Measurements from ENCODE around the gene TNFRSF4. TPM values are rescaled to one million over a fixed set of nuclear protein-coding genes. Genes with fewer than 3 reads are reported as not detected.

Gene TNFRSF4
- total and polyA plus RNA-seq, 2 of the 13 experiments (the other 11 are each of a cell fraction or from before 2014, with no cell fraction given): not detected

- no peak for TF ChIP-seq MLXIP (CRISPR knock-in tag; IDR thresholded peaks at IDR 0.05; ENCODE audit: borderline replicate concordance)
- peak; percentile 36; the same call in 1 of the 2 replicates for TF ChIP-seq PHF21A (CRISPR knock-in tag; IDR thresholded peaks at IDR 0.05)
- TF ChIP-seq ZNF275 (CRISPR knock-in tag; IDR thresholded peaks at IDR 0.05; ENCODE audit: borderline replicate concordance): peak; percentile 27; the same call in 1 of the 2 replicates
- TF ChIP-seq ASH2L (IDR thresholded peaks at IDR 0.05; ENCODE audit: insufficient read length, low read depth, low read length): peak; percentile 66
- TF ChIP-seq NFIB (CRISPR knock-in tag; IDR thresholded peaks at IDR 0.05; ENCODE audit: borderline replicate concordance): no peak
- TF ChIP-seq GABPA (IDR thresholded peaks at IDR 0.05; ENCODE audit: low read depth, low read length): no peak
- peak; percentile 70; the same call in 1 of the 2 replicates for TF ChIP-seq GABPA (CRISPR knock-in tag; IDR thresholded peaks at IDR 0.05; ENCODE audit: low read depth)
- no peak for TF ChIP-seq TRAFD1 (CRISPR knock-in tag; IDR thresholded peaks at IDR 0.05; ENCODE audit: borderline replicate concordance)
- no peak for TF ChIP-seq ETS1 (CRISPR knock-in tag; IDR thresholded peaks at IDR 0.05)
- TF ChIP-seq ZNF747 (CRISPR knock-in tag; IDR thresholded peaks at IDR 0.05; ENCODE audit: borderline replicate concordance): peak; percentile 57
- TF ChIP-seq ZNF225 (CRISPR knock-in tag; IDR thresholded peaks at IDR 0.05): peak; percentile 75; the same call in 1 of the 2 replicates
- no peak for TF ChIP-seq ZNF33A (CRISPR knock-in tag; IDR thresholded peaks at IDR 0.05; ENCODE audit: borderline replicate concordance)
- no peak for TF ChIP-seq ZFYVE20 (CRISPR knock-in tag; IDR thresholded peaks at IDR 0.05; ENCODE audit: borderline replicate concordance, low read depth)
- TF ChIP-seq ZBTB43 (CRISPR knock-in tag; conservative IDR thresholded peaks at IDR 0.05): 0 out of 2 replicates have a peak, but pooled peaks have one; percentile 62
- no peak for TF ChIP-seq WIZ (CRISPR knock-in tag; IDR thresholded peaks at IDR 0.05)
- peak; percentile 86 for TF ChIP-seq HES4 (CRISPR knock-in tag; IDR thresholded peaks at IDR 0.05; ENCODE audit: borderline replicate concordance)
- TF ChIP-seq HOXA3 (CRISPR knock-in tag; IDR thresholded peaks at IDR 0.05): peak; percentile 100
- TF ChIP-seq MXD4 (CRISPR knock-in tag; IDR thresholded peaks at IDR 0.05): peak; percentile 82
- no peak for TF ChIP-seq ZNF549 (CRISPR knock-in tag; IDR thresholded peaks at IDR 0.05)
- TF ChIP-seq SALL2 (CRISPR knock-in tag; IDR thresholded peaks at IDR 0.05): peak; percentile 58; the same call in 1 of the 2 replicates
- TF ChIP-seq KLF9 (CRISPR knock-in tag; IDR thresholded peaks at IDR 0.05; ENCODE audit: low read depth): no peak
Observed at GRCh38 chr1:1231400-1232207, 17.7 kb upstream of the TNFRSF4 start, which contains the start of gene SDF4 (continued).
